ENCODE results near the gene PCDHA1.
"Not testable (repeated sequence)": the region's sequence is repeated elsewhere in the genome, so short reads cannot be mapped to it uniquely, and the experiment has no call there.

PCDHA1 gene

DNA sequence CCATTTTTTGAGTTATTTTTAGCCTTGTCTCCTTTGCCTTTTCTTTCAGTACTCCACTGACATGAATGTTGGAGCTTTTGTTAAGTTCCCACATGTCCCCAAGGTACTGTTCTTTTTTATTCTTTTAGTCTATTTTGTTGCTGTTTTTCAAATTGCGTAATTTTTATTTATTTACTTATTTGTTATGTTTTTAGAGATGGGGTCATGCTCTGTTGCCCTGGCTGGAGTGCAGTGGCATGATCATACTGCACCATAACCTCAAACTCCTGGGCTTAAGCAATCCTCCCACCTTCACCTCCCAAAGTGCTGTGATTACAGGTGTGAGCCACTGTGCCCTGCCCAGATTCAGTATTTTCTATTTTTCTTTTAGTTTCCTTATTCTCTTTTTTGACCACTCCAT, 5.4 kb upstream of the PCDHA1 start:
- Histone ChIP-seq H3K9me3 (ENCODE audit: insufficient read depth, low read length, severe bottlenecking) (peaks cover 17% of the 10 kb centered on the region), H3K4me3 (ENCODE audit: low read depth in 1 of 2, low read length in 2 of 2) (no peak overlapping the region), H4K20me1 (ENCODE audit: insufficient read depth, low read length) (no peaks in the 10 kb centered on the region), H3K4me2 (ENCODE audit: insufficient read depth, low read length) (no peak overlapping the region), H2AFZ (ENCODE audit: low read depth, low read length) (no peak overlapping the region), H3K4me1 (ENCODE audit: insufficient read depth, low read length) (no peaks in the 10 kb centered on the region), H3K27me3 (ENCODE audit: insufficient read depth, low read length, poor library complexity) (no peaks in the 10 kb centered on the region), H3K9ac (ENCODE audit: low read depth, low read length) (no peak overlapping the region), H3K79me2 (ENCODE audit: insufficient read depth, low read length) (no peaks in the 10 kb centered on the region), H3K36me3 (ENCODE audit: insufficient read depth, low read length) (no peaks in the 10 kb centered on the region), H3K27ac (ENCODE audit: low read length) (no peak overlapping the region)
- ATAC-seq (ENCODE audit: insufficient read depth, low read depth) (no peak), DNase-seq (no peak)
- no peak for TF ChIP-seq EZH2 (IDR thresholded peaks at IDR 0.05; ENCODE audit: borderline replicate concordance, low read depth, low read length, severe bottlenecking)
- TF ChIP-seq, protein P1, sequence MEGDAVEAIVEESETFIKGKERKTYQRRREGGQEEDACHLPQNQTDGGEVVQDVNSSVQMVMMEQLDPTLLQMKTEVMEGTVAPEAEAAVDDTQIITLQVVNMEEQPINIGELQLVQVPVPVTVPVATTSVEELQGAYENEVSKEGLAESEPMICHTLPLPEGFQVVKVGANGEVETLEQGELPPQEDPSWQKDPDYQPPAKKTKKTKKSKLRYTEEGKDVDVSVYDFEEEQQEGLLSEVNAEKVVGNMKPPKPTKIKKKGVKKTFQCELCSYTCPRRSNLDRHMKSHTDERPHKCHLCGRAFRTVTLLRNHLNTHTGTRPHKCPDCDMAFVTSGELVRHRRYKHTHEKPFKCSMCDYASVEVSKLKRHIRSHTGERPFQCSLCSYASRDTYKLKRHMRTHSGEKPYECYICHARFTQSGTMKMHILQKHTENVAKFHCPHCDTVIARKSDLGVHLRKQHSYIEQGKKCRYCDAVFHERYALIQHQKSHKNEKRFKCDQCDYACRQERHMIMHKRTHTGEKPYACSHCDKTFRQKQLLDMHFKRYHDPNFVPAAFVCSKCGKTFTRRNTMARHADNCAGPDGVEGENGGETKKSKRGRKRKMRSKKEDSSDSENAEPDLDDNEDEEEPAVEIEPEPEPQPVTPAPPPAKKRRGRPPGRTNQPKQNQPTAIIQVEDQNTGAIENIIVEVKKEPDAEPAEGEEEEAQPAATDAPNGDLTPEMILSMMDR (IDR thresholded peaks at IDR 0.05; ENCODE audit: borderline replicate concordance, extremely low read depth, low read length, poor library complexity, severe bottlenecking), result no peak

DNA sequence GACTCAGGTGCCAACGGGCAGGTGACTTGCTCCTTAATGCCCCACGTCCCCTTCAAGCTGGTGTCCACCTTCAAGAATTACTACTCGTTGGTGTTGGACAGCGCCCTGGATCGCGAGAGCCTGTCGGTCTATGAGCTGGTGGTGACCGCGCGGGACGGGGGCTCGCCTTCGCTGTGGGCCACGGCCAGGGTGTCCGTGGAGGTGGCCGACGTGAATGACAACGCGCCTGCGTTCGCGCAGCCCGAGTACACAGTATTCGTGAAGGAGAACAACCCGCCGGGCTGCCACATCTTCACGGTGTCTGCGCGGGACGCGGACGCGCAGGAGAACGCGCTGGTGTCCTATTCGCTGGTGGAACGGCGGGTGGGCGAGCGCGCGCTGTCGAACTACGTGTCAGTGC, 1.5 kb downstream of the PCDHA1 start:
- not testable (repeated sequence) for H2AFZ ChIP-seq (ENCODE audit: low read depth, low read length); ATAC-seq (ENCODE audit: insufficient read depth, low read depth)

DNA sequence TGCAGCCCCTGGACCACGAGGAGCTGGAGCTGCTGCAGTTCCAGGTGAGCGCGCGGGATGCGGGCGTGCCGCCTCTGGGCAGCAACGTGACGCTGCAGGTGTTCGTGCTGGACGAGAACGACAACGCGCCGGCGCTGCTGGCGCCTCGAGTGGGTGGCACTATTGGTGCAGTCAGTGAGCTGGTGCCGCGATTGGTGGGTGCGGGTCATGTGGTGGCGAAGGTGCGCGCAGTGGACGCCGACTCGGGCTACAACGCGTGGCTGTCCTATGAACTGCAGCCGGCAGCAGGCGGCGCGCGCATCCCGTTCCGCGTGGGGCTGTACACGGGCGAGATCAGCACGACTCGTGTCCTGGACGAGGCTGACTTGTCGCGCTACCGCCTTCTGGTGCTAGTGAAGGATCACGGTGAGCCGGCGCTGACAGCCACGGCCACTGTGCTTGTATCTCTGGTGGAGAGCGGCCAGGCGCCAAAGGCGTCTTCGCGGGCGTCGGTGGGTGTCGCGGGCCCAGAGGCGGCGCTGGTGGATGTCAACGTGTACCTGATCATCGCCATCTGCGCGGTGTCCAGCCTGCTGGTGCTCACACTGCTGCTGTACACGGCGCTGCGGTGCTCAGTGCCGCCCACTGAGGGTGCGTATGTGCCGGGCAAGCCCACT, 2.0 kb downstream of the PCDHA1 start:
- H3K27ac ChIP-seq (ENCODE audit: low read length); ATAC-seq (ENCODE audit: insufficient read depth, low read depth); H2AFZ ChIP-seq (ENCODE audit: low read depth, low read length); DNase-seq; H3K36me3 ChIP-seq (ENCODE audit: insufficient read depth, low read length); H3K4me1 ChIP-seq (ENCODE audit: insufficient read depth, low read length); H3K4me2 ChIP-seq (ENCODE audit: insufficient read depth, low read length); H3K9ac ChIP-seq (ENCODE audit: low read depth, low read length); H3K4me3 ChIP-seq (ENCODE audit: low read depth in 1 of 2, low read length in 2 of 2); H4K20me1 ChIP-seq (ENCODE audit: insufficient read depth, low read length); H3K27me3 ChIP-seq (ENCODE audit: insufficient read depth, low read length, poor library complexity); H3K9me3 ChIP-seq (ENCODE audit: insufficient read depth, low read length, severe bottlenecking); H3K79me2 ChIP-seq (ENCODE audit: insufficient read depth, low read length): not testable (repeated sequence)

More for the DNA sequence above, 1.5 kb downstream of the PCDHA1 start:
- H3K27ac ChIP-seq (ENCODE audit: low read length); H3K9ac ChIP-seq (ENCODE audit: low read depth, low read length); H4K20me1 ChIP-seq (ENCODE audit: insufficient read depth, low read length); H3K27me3 ChIP-seq (ENCODE audit: insufficient read depth, low read length, poor library complexity); H3K4me2 ChIP-seq (ENCODE audit: insufficient read depth, low read length); H3K36me3 ChIP-seq (ENCODE audit: insufficient read depth, low read length); H3K79me2 ChIP-seq (ENCODE audit: insufficient read depth, low read length); H3K4me3 ChIP-seq (ENCODE audit: low read depth in 1 of 2, low read length in 2 of 2); H3K4me1 ChIP-seq (ENCODE audit: insufficient read depth, low read length); DNase-seq: not testable (repeated sequence)
- peaks cover 11% of the 10 kb centered on the region for H3K9me3 ChIP-seq (ENCODE audit: insufficient read depth, low read length, severe bottlenecking)

DNA sequence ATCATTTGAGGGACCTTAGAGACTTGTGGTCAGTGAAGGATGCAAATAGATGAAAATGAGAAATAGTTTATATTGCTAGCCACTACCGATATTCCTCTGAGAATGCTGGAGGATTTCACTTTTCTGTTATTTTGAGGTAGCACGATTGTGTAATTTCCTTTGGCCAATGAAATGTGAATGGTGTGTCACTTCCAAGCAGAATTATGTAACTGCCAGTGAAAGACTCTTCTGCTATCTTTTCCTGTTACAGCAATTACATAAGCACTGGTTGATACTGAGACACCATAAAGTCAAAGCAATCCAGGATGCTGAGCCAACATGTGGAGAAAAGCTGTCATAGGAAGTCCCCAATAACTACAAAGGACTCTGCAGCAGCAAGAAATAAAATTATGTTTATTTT, 5.1 kb downstream of the PCDHA1 start:
- Histone ChIP-seq H3K4me2 (ENCODE audit: insufficient read depth, low read length) (no peak overlapping the region), H3K9me3 (ENCODE audit: insufficient read depth, low read length, severe bottlenecking) (peaks cover 5% of the 10 kb centered on the region), H3K4me3 (ENCODE audit: low read depth in 1 of 2, low read length in 2 of 2) (no peak overlapping the region), H3K79me2 (ENCODE audit: insufficient read depth, low read length) (no peaks in the 10 kb centered on the region), H3K4me1 (ENCODE audit: insufficient read depth, low read length) (no peaks in the 10 kb centered on the region), H3K27ac (ENCODE audit: low read length) (no peak overlapping the region), H3K36me3 (ENCODE audit: insufficient read depth, low read length) (no peaks in the 10 kb centered on the region), H3K27me3 (ENCODE audit: insufficient read depth, low read length, poor library complexity) (peaks cover 3% of the 10 kb centered on the region), H3K9ac (ENCODE audit: low read depth, low read length) (no peak overlapping the region), H4K20me1 (ENCODE audit: insufficient read depth, low read length) (no peaks in the 10 kb centered on the region), H2AFZ (ENCODE audit: low read depth, low read length) (no peak overlapping the region)
- TF ChIP-seq EZH2 (IDR thresholded peaks at IDR 0.05; ENCODE audit: borderline replicate concordance, low read depth, low read length, severe bottlenecking), result no peak
- TF ChIP-seq, protein P1 (IDR thresholded peaks at IDR 0.05; ENCODE audit: borderline replicate concordance, extremely low read depth, low read length, poor library complexity, severe bottlenecking), result no peak
- ATAC-seq (ENCODE audit: insufficient read depth, low read depth) (no peak), DNase-seq (no peak)

All from DND-41 (cell line).